ENCODE results near the gene FNIP1. TPM values are rescaled to one million over a fixed set of nuclear protein-coding genes. Genes with fewer than 3 reads are reported as not detected.

FNIP1 gene
- total RNA-seq, 1 experiment from 2014 or later, result 16.4 TPM

- BruUV-seq (replicated peaks), result no TSS peak
- no peaks in the 10 kb centered on the region for H3K9me2 ChIP-seq (ENCODE audit: insufficient read depth)
- no peak overlapping the region for H3K27ac ChIP-seq (ENCODE audit: low read depth, low read length)
- RAD21 ChIA-PET (ENCODE audit: low non-redundant PET in 1 of 2, low total read pairs in 2 of 2, uncharacterized antibody in 2 of 2, unreplicated experiment in 2 of 2), result no interaction called here
- H3K9me3 ChIP-seq (ENCODE audit: control insufficient read depth in 1 of 2, insufficient read depth in 1 of 2, low read depth in 1 of 2, low read length in 2 of 2), result no peaks in the 10 kb centered on the region
- H3K36me3 ChIP-seq (ENCODE audit: control insufficient read depth in 1 of 2, insufficient read depth in 2 of 2, low read length in 2 of 2), result no peaks in the 10 kb centered on the region
- no peak for ATAC-seq
- H4K20me1 ChIP-seq (ENCODE audit: insufficient read depth), result no peaks in the 10 kb centered on the region; the same call in 1 of the 2 replicates
- DNase-seq (ENCODE audit: low read depth, low spot score), result no peak
- H3K4me1 ChIP-seq (ENCODE audit: control insufficient read depth in 1 of 2, insufficient read depth in 2 of 2, low read length in 2 of 2), result no peaks in the 10 kb centered on the region
- intact Hi-C loops (cut with micrococcal nuclease), result no loop called here
- no peak overlapping the region for H3K9ac ChIP-seq (ENCODE audit: low read length)
- no peak overlapping the region for H3K4me2 ChIP-seq (ENCODE audit: low read length)
- CTCF ChIA-PET, result no interaction called here
- no peaks in the 10 kb centered on the region for H3K27me3 ChIP-seq (ENCODE audit: insufficient read depth, low read length)
- no peak overlapping the region for H3K4me3 ChIP-seq (replicated peaks in 1 of 2; ENCODE audit: low read depth in 1 of 2, low read length in 2 of 2)
- POLR2A ChIA-PET, result no interaction called here
- no peak for TF ChIP-seq EGR1 (IDR thresholded peaks at IDR 0.05; ENCODE audit: low read depth)
- H2AFZ ChIP-seq (ENCODE audit: low read depth, low read length, poor library complexity, severe bottlenecking), result no peak overlapping the region
- H3K79me2 ChIP-seq (ENCODE audit: insufficient read depth, low read length), result peaks cover 84% of the 10 kb centered on the region
Observed at GRCh38 chr5:131776450-131776849, 20.4 kb downstream of the FNIP1 start.

GRCh38 chr5:131774652-131775367 lies 22.0 kb downstream of the FNIP1 start:
- CTCF ChIA-PET, result no interaction called here

More at GRCh38 chr5:131774652-131775367, 22.0 kb downstream of the FNIP1 start:
- Histone ChIP-seq H2AFZ (ENCODE audit: low read depth, low read length, poor library complexity, severe bottlenecking) (no peak overlapping the region), H3K79me2 (ENCODE audit: insufficient read depth, low read length) (peaks cover 81% of the 10 kb centered on the region), H3K27ac (ENCODE audit: low read depth, low read length) (no peak overlapping the region), H3K4me2 (ENCODE audit: low read length) (no peak overlapping the region), H4K20me1 (ENCODE audit: insufficient read depth) (no peaks in the 10 kb centered on the region; the same call in 1 of the 2 replicates), H3K9me3 (ENCODE audit: control insufficient read depth in 1 of 2, insufficient read depth in 1 of 2, low read depth in 1 of 2, low read length in 2 of 2) (no peaks in the 10 kb centered on the region), H3K4me1 (ENCODE audit: control insufficient read depth in 1 of 2, insufficient read depth in 2 of 2, low read length in 2 of 2) (no peaks in the 10 kb centered on the region), H3K27me3 (ENCODE audit: insufficient read depth, low read length) (no peaks in the 10 kb centered on the region), H3K36me3 (ENCODE audit: control insufficient read depth in 1 of 2, insufficient read depth in 2 of 2, low read length in 2 of 2) (no peaks in the 10 kb centered on the region), H3K9ac (ENCODE audit: low read length) (no peak overlapping the region), H3K4me3 (replicated peaks in 1 of 2; ENCODE audit: low read depth in 1 of 2, low read length in 2 of 2) (no peak overlapping the region), H3K9me2 (ENCODE audit: insufficient read depth) (no peaks in the 10 kb centered on the region)
- intact Hi-C loops (cut with micrococcal nuclease), result no loop called here
- RAD21 ChIA-PET (ENCODE audit: low non-redundant PET in 1 of 2, low total read pairs in 2 of 2, uncharacterized antibody in 2 of 2, unreplicated experiment in 2 of 2), result no interaction called here
- TF ChIP-seq FOSL1 (IDR thresholded peaks at IDR 0.05; ENCODE audit: low read depth) (no peak), EZH2phosphoT487 (IDR thresholded peaks at IDR 0.05; ENCODE audit: borderline replicate concordance) (no peak), MAX (IDR thresholded peaks at IDR 0.05) (no peak), ATF3 (IDR thresholded peaks at IDR 0.05) (no peak), ZFX (IDR thresholded peaks at IDR 0.05) (no peak), JUND (IDR thresholded peaks at IDR 0.05) (no peak), POLR2A (IDR thresholded peaks at IDR 0.05; ENCODE audit: borderline replicate concordance, extremely low read depth, insufficient read depth, insufficient read length) (no peak)
- no peak for DNase-seq (ENCODE audit: low read depth, low spot score)
- POLR2A ChIA-PET, result interaction anchor here (1.2 kb wide), 1 partner anchor 13 kb away, joined by 3 read pairs; no protein-coding TSS in a partner anchor
- BruUV-seq (replicated peaks), result no TSS peak
- no peak for ATAC-seq

Data from HCT116 (cell line).